Gastroesophageal sphincter (tissue), 4 donors: ENCODE results near the gene PLXNA1. TPM values are rescaled to one million over a fixed set of nuclear protein-coding genes. Genes with fewer than 3 reads are reported as not detected.

Experiments
- ATAC-seq: fragments of 150-250 bp; one replicate; pipeline ENCODE4 v1.9.1; 2016; ENCODE audit warnings: mild to moderate bottlenecking, moderate library complexity
- H3K27ac ChIP-seq, 4 donors: fragments of 200-600 bp; sonication (generic) in 3 of 4; 1 replicate in 3 of 4; 2 replicates in 1 of 4; pipeline ENCODE4 v1.5.1; 2016 to 2019
- H3K27me3 ChIP-seq: fragments of 200-600 bp; sonication (generic); one replicate; pipeline ENCODE4 v1.5.1; 2019
- H3K36me3 ChIP-seq, 2 donors: fragments of 200-600 bp; sonication (generic); one replicate each; pipeline ENCODE4 v1.5.1; 2019; ENCODE audit warnings: control low read depth in 1 of 2
- H3K4me1 ChIP-seq, 3 donors: fragments of 200-600 bp; sonication (generic); 1 replicate in 2 of 3; 2 replicates in 1 of 3; pipeline ENCODE4 v1.5.1; 2016 to 2019; ENCODE audit warnings: control low read depth in 2 of 3
- H3K4me3 ChIP-seq, 2 donors: fragments of 200-600 bp; sonication (generic); one replicate each; pipeline ENCODE4 v1.5.1; 2019; ENCODE audit warnings: mild to moderate bottlenecking in 1 of 2, moderate library complexity in 1 of 2
- H3K9me3 ChIP-seq, 3 donors: fragments of 200-600 bp; sonication (generic); one replicate each; pipeline ENCODE4 v1.5.1; 2017 to 2019; ENCODE audit warnings: control low read depth in 2 of 3
- CTCF ChIP-seq, 4 experiments: fragments of 200-600 bp in 2 of 4; fragments of 450-650 bp in 2 of 4; sonication (generic) in 1 of 4; IDR thresholded peaks; one replicate each; pipeline ENCODE4 v1.5.1; 2017 to 2019; ENCODE audit warnings: antibody characterized with exemption in 4 of 4, mild to moderate bottlenecking in 2 of 4, moderate library complexity in 2 of 4
- EP300 ChIP-seq: sonication (generic); formaldehyde crosslinking; IDR thresholded peaks from one replicate; pipeline ENCODE4 v1.6.1; 2017; ENCODE audit warnings: antibody characterized with exemption, mild to moderate bottlenecking
- POLR2A ChIP-seq, 2 donors: fragments of 450-650 bp; IDR thresholded peaks; one replicate each; pipeline ENCODE4 v1.6.1; 2017; ENCODE audit warnings: antibody characterized with exemption in 2 of 2, mild to moderate bottlenecking in 2 of 2, moderate library complexity in 1 of 2
- POLR2AphosphoS5 ChIP-seq: sonication (generic); formaldehyde crosslinking; IDR thresholded peaks from one replicate; pipeline ENCODE4 v1.6.1; 2017; ENCODE audit warnings: antibody characterized with exemption
- WGBS, 2 donors: methylation state at CpG; one replicate each; pipeline ENCODE4 v1.1.5; 2018; ENCODE audit warnings: low coverage in 1 of 2; 5-methylcytosine and 5-hydroxymethylcytosine counted together
- total RNA-seq, 4 donors: library from RNA; depleted of rRNA; stranded (reverse); fragments of >200 nt; gene quantifications; one replicate each; pipeline ENCODE4 v1.1.0, GENCODE V29; 2016

PLXNA1 gene
- total RNA-seq, 4 donors from 2014 or later, result 20.1 to 86.7 (median 31.9) TPM

DNA sequence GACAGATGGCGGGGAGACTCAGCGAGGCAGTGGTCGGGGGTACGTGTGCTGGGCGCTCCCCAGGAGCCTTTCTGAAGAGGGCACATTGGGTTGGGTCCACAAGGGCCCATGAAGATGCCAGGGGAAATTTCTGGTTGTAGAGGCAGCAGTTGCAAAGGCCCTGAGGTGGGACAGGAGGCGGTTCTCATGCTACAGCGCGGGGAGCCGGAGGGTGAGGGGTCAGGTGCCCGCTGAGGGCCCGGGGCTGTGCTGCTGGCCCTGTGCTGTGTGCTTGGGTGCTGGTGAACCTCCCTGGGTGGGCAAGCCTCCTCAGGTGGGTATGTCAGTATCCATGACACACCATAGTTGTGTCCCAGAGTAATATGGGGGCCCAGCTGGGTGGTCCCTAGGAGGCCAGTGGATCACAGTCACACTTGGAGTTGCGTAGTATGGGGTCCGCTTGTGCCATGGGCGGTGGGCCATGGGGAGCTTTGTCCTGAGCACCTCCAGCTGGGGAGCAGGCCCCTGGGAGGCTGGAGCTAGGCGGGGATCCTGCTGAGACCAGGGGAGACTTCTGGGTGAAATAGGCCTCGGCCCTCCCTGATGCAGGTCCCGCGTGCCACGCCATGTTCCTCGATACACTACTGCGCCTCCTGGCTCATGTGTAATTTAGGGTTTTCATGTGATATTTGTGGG is 44.3 kb downstream of the PLXNA1 start:
- H3K4me3 ChIP-seq, result no peak overlapping the region
- WGBS, 2 donors, result 97% methylated on average over 6 of the region's 21 CpGs; no CpG with 5 or more reads in 1 of the 2 donors
- H3K27me3 ChIP-seq, result no peaks in the 10 kb centered on the region
- H3K4me1 ChIP-seq, result no peaks in the 10 kb centered on the region
- ATAC-seq, result no peak
- no peaks in the 10 kb centered on the region for H3K9me3 ChIP-seq
- H3K36me3 ChIP-seq, result peaks cover 0 to 98% of the 10 kb centered on the region in 2 donors
- TF ChIP-seq CTCF (IDR thresholded peaks at IDR 0.05), result no peak
- no peak for TF ChIP-seq POLR2A (IDR thresholded peaks at IDR 0.05)
- TF ChIP-seq EP300, result no peak
- TF ChIP-seq POLR2AphosphoS5, result no peak
- no peak overlapping the region for H3K27ac ChIP-seq

DNA sequence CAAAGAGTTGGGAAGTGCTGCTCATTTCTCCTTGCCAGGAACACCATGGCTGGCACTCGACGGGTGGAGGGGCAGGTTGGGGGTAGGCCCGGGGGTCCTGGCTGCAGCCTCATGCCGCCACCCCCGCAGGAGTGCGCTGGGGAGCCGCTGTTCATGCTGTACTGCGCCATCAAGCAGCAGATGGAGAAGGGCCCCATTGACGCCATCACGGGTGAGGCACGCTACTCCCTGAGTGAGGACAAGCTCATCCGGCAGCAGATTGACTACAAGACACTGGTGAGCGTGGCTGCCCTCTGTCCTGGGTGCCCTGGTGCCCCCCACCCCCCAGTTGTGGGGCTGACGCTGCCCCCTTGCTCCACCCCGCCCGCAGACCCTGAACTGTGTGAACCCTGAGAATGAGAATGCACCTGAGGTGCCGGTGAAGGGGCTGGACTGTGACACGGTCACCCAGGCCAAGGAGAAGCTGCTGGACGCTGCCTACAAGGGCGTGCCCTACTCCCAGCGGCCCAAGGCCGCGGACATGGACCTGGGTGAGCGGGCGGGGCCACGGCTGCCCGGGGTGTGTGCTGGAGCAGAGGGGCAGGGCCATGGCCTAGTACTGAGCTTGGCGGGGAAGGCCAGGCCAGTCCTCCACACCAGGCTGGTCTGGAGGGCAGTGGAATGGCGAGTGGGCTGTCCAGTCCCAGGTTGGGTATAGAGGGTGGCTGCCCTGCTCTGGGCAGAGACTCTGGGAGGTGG is 45.1 kb downstream of the PLXNA1 start:
- Histone ChIP-seq H3K27ac (no peak overlapping the region), H3K4me1 (no peaks in the 10 kb centered on the region), H3K4me3 (no peak overlapping the region), H3K36me3 (peaks cover 0 to 98% of the 10 kb centered on the region in 2 donors), H3K27me3 (no peaks in the 10 kb centered on the region), H3K9me3 (no peaks in the 10 kb centered on the region)
- WGBS, 2 donors, result no CpG with 5 or more reads among the region's 29 CpGs
- ATAC-seq, result no peak
- TF ChIP-seq CTCF (IDR thresholded peaks at IDR 0.05), result no peak
- no peak for TF ChIP-seq POLR2A (IDR thresholded peaks at IDR 0.05)
- TF ChIP-seq POLR2AphosphoS5, result no peak
- TF ChIP-seq EP300, result no peak

DNA sequence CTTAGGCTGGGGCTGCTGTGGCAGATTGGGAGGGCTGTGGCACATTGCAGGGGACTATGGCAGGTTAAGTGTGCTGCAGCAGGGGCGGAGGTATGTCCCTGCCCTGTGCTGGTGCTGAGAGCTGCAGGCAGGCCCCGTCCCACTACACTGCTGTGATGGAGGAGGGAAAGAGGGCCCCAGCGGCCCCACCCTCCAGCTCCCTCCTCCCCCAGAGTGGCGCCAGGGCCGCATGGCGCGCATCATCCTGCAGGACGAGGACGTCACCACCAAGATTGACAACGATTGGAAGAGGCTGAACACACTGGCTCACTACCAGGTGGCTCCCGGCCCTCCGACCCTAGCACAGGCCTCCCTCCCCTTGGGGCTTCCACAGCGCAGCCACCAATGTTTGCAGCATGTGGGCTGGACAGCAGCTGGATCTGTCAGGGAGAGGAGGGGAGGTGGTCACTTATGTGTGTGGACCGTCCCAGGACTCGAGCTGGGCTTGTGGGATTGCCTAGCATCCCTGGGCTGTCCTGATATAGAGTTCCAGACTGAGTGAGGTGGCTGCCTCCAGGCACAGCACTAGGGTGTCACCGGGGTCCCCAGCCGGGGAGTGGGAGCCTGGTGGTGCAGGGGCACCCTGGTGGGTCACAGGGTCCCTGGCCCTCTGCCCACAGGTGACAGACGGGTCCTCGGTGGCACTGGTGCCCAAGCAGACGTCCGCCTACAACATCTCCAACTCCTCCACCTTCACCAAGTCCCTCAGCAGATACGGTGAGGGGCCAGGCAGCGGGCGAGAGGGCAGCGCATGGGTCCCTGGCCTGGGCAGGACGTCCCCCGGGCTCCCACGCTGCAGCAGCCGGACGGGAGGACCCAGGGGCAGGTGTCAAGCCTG is 46.1 kb downstream of the PLXNA1 start:
- WGBS, 2 donors, result 100% methylated on average over 1 of the region's 30 CpGs; no CpG with 5 or more reads in 1 of the 2 donors
- Histone ChIP-seq H3K9me3 (no peaks in the 10 kb centered on the region), H3K4me3 (no peak overlapping the region), H3K27me3 (no peaks in the 10 kb centered on the region), H3K27ac (no peak overlapping the region), H3K36me3 (peaks cover 0 to 98% of the 10 kb centered on the region in 2 donors), H3K4me1 (no peaks in the 10 kb centered on the region)
- ATAC-seq, result no peak
- no peak for TF ChIP-seq CTCF (IDR thresholded peaks at IDR 0.05)
- no peak for TF ChIP-seq POLR2A (IDR thresholded peaks at IDR 0.05)
- TF ChIP-seq POLR2AphosphoS5, result no peak
- TF ChIP-seq EP300, result no peak

DNA sequence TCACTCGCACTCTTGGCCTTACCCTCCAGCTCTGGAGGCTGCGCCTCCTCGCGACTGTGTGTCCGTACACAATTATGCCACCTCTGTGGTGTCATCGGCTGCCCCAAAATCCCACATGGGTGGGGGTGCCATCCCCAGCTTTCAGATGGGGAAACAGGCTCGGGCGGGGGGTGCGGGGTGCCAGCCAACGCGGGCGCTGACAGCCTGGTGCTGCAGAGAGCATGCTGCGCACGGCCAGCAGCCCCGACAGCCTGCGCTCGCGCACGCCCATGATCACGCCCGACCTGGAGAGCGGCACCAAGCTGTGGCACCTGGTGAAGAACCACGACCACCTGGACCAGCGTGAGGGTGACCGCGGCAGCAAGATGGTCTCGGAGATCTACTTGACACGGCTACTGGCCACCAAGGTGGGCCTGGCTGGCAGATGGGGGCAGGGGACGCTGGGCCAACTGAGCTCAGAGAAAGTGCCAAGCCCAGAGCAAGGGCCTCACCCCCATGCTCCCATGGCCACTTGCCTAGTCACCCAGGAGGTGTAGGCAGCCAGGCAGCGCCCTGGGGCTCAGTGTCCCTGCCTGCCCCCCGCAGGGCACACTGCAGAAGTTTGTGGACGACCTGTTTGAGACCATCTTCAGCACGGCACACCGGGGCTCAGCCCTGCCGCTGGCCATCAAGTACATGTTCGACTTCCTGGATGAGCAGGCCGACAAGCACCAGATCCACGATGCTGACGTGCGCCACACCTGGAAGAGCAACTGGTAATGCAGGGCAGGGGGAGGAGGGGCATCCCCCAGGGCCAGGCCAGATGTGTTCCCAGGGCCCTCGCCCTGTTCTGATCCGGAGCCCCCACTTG is 47.0 kb downstream of the PLXNA1 start:
- H3K27me3 ChIP-seq, result no peaks in the 10 kb centered on the region
- H3K4me3 ChIP-seq, result no peak overlapping the region
- no peak for ATAC-seq
- TF ChIP-seq POLR2AphosphoS5 (no peak), POLR2A (IDR thresholded peaks at IDR 0.05) (no peak), CTCF (IDR thresholded peaks at IDR 0.05) (no peak), EP300 (no peak)
- H3K36me3 ChIP-seq, result peaks cover 0 to 98% of the 10 kb centered on the region in 2 donors
- WGBS, 2 donors, result no CpG with 5 or more reads among the region's 42 CpGs
- H3K9me3 ChIP-seq, result no peaks in the 10 kb centered on the region
- H3K27ac ChIP-seq, result no peak overlapping the region
- H3K4me1 ChIP-seq, result no peaks in the 10 kb centered on the region
